ENCODE measurements around the gene WSCD2.

The WSCD2 gene

GRCh38 chr12:108151533-108152169, 22.6 kb downstream of the WSCD2 start:
- Histone ChIP-seq H3K9ac (ENCODE audit: low read length) (no peak overlapping the region), H3K36me3 (ENCODE audit: control insufficient read depth, insufficient read depth, low read length) (no peaks in the 10 kb centered on the region)

GRCh38 chr12:108152170-108152538, 23.1 kb downstream of the WSCD2 start:
- H3K9ac ChIP-seq (ENCODE audit: low read length): no peak overlapping the region
- H3K27me3 ChIP-seq (ENCODE audit: control insufficient read depth, insufficient read depth, low read length): no peaks in the 10 kb centered on the region
- no peak overlapping the region for H3K27ac ChIP-seq (ENCODE audit: low read depth, low read length)
- no peak overlapping the region for H3K4me3 ChIP-seq (ENCODE audit: low read length)
- no peaks in the 10 kb centered on the region for H3K36me3 ChIP-seq (ENCODE audit: control insufficient read depth, insufficient read depth, low read length)
- no peaks in the 10 kb centered on the region for H3K4me1 ChIP-seq (ENCODE audit: control insufficient read depth, insufficient read depth, low read length)

More at GRCh38 chr12:108151533-108152169, 22.6 kb downstream of the WSCD2 start:
- Histone ChIP-seq H3K27ac (ENCODE audit: low read depth, low read length) (no peak overlapping the region), H3K27me3 (ENCODE audit: control insufficient read depth, insufficient read depth, low read length) (no peaks in the 10 kb centered on the region), H3K4me1 (ENCODE audit: control insufficient read depth, insufficient read depth, low read length) (no peaks in the 10 kb centered on the region), H3K4me3 (ENCODE audit: low read length) (no peak overlapping the region)

- no peak overlapping the region for H3K27ac ChIP-seq (ENCODE audit: low read depth, low read length)
- H3K4me1 ChIP-seq (ENCODE audit: control insufficient read depth, insufficient read depth, low read length): no peaks in the 10 kb centered on the region
- H3K27me3 ChIP-seq (ENCODE audit: control insufficient read depth, insufficient read depth, low read length): no peaks in the 10 kb centered on the region
- no peaks in the 10 kb centered on the region for H3K36me3 ChIP-seq (ENCODE audit: control insufficient read depth, insufficient read depth, low read length)
- no peak overlapping the region for H3K9ac ChIP-seq (ENCODE audit: low read length)
- no peak overlapping the region for H3K4me3 ChIP-seq (ENCODE audit: low read length)
Measured at GRCh38 chr12:108156717-108157116, 27.6 kb downstream of the WSCD2 start.

GRCh38 chr12:108157870-108158459, 28.9 kb downstream of the WSCD2 start:
- H3K36me3 ChIP-seq (ENCODE audit: control insufficient read depth, insufficient read depth, low read length): no peaks in the 10 kb centered on the region
- H3K9ac ChIP-seq (ENCODE audit: low read length): no peak overlapping the region
- no peaks in the 10 kb centered on the region for H3K4me1 ChIP-seq (ENCODE audit: control insufficient read depth, insufficient read depth, low read length)
- no peaks in the 10 kb centered on the region for H3K27me3 ChIP-seq (ENCODE audit: control insufficient read depth, insufficient read depth, low read length)
- no peak overlapping the region for H3K4me3 ChIP-seq (ENCODE audit: low read length)
- H3K27ac ChIP-seq (ENCODE audit: low read depth, low read length): no peak overlapping the region

- no peaks in the 10 kb centered on the region for H3K4me1 ChIP-seq (ENCODE audit: control insufficient read depth, insufficient read depth, low read length)
- no peaks in the 10 kb centered on the region for H3K27me3 ChIP-seq (ENCODE audit: control insufficient read depth, insufficient read depth, low read length)
- no peaks in the 10 kb centered on the region for H3K36me3 ChIP-seq (ENCODE audit: control insufficient read depth, insufficient read depth, low read length)
- no peak overlapping the region for H3K27ac ChIP-seq (ENCODE audit: low read depth, low read length)
- H3K4me3 ChIP-seq (ENCODE audit: low read length): no peak overlapping the region
- no peak overlapping the region for H3K9ac ChIP-seq (ENCODE audit: low read length)
Measured at GRCh38 chr12:108162207-108162606, 33.1 kb downstream of the WSCD2 start.

- H3K4me1 ChIP-seq (ENCODE audit: control insufficient read depth, insufficient read depth, low read length): no peaks in the 10 kb centered on the region
- H3K27ac ChIP-seq (ENCODE audit: low read depth, low read length): no peak overlapping the region
- H3K9ac ChIP-seq (ENCODE audit: low read length): no peak overlapping the region
- H3K36me3 ChIP-seq (ENCODE audit: control insufficient read depth, insufficient read depth, low read length): no peaks in the 10 kb centered on the region
- H3K4me3 ChIP-seq (ENCODE audit: low read length): no peak overlapping the region
- H3K27me3 ChIP-seq (ENCODE audit: control insufficient read depth, insufficient read depth, low read length): no peaks in the 10 kb centered on the region
Measured at GRCh38 chr12:108166505-108166904, 37.4 kb downstream of the WSCD2 start.

- no peak overlapping the region for H3K9ac ChIP-seq (ENCODE audit: low read length)
- H3K4me1 ChIP-seq (ENCODE audit: control insufficient read depth, insufficient read depth, low read length): no peaks in the 10 kb centered on the region
Measured at GRCh38 chr12:108167974-108168373, 38.9 kb downstream of the WSCD2 start.

DNA sequence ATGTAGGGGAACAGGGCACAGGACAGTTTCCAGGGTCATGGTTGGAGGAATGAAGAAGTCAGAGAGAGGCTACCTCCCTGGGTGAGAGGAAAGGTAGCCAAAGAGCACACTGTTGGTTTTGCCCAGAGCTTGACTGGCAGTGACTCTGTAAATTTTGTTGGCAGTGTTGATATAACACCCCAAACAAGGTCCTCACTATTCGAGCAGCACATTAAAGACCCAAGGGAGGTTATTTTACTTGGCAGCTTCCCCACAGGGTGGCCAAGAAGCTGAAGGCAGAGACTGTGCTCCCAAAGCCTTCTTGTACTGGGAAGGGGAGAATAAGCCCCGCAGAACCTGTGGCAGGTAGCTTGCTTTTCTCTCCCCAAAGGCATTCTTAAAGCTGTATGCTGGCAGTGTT, 40.6 kb downstream of the WSCD2 start:
- no peak overlapping the region for H3K27ac ChIP-seq (ENCODE audit: low read depth, low read length)
- H3K9ac ChIP-seq (ENCODE audit: low read length): no peak overlapping the region
- H3K4me1 ChIP-seq (ENCODE audit: control insufficient read depth, insufficient read depth, low read length): no peaks in the 10 kb centered on the region
- H3K27me3 ChIP-seq (ENCODE audit: control insufficient read depth, insufficient read depth, low read length): no peaks in the 10 kb centered on the region
- H3K4me3 ChIP-seq (ENCODE audit: low read length): no peak overlapping the region
- H3K36me3 ChIP-seq (ENCODE audit: control insufficient read depth, insufficient read depth, low read length): no peaks in the 10 kb centered on the region

More at GRCh38 chr12:108167974-108168373, 38.9 kb downstream of the WSCD2 start:
- Histone ChIP-seq H3K27me3 (ENCODE audit: control insufficient read depth, insufficient read depth, low read length) (no peaks in the 10 kb centered on the region), H3K36me3 (ENCODE audit: control insufficient read depth, insufficient read depth, low read length) (no peaks in the 10 kb centered on the region), H3K4me3 (ENCODE audit: low read length) (no peak overlapping the region), H3K27ac (ENCODE audit: low read depth, low read length) (no peak overlapping the region)

- no peak overlapping the region for H3K4me3 ChIP-seq (ENCODE audit: low read length)
- H3K27ac ChIP-seq (ENCODE audit: low read depth, low read length): no peak overlapping the region
- no peaks in the 10 kb centered on the region for H3K36me3 ChIP-seq (ENCODE audit: control insufficient read depth, insufficient read depth, low read length)
- no peak overlapping the region for H3K9ac ChIP-seq (ENCODE audit: low read length)
- H3K4me1 ChIP-seq (ENCODE audit: control insufficient read depth, insufficient read depth, low read length): no peaks in the 10 kb centered on the region
- H3K27me3 ChIP-seq (ENCODE audit: control insufficient read depth, insufficient read depth, low read length): no peaks in the 10 kb centered on the region
Measured at GRCh38 chr12:108170164-108170563, 41.1 kb downstream of the WSCD2 start.

GRCh38 chr12:108172033-108172432, 42.9 kb downstream of the WSCD2 start:
- no peaks in the 10 kb centered on the region for H3K36me3 ChIP-seq (ENCODE audit: control insufficient read depth, insufficient read depth, low read length)
- no peak overlapping the region for H3K4me3 ChIP-seq (ENCODE audit: low read length)
- H3K27me3 ChIP-seq (ENCODE audit: control insufficient read depth, insufficient read depth, low read length): no peaks in the 10 kb centered on the region
- H3K27ac ChIP-seq (ENCODE audit: low read depth, low read length): no peak overlapping the region
- no peaks in the 10 kb centered on the region for H3K4me1 ChIP-seq (ENCODE audit: control insufficient read depth, insufficient read depth, low read length)
- no peak overlapping the region for H3K9ac ChIP-seq (ENCODE audit: low read length)

DNA sequence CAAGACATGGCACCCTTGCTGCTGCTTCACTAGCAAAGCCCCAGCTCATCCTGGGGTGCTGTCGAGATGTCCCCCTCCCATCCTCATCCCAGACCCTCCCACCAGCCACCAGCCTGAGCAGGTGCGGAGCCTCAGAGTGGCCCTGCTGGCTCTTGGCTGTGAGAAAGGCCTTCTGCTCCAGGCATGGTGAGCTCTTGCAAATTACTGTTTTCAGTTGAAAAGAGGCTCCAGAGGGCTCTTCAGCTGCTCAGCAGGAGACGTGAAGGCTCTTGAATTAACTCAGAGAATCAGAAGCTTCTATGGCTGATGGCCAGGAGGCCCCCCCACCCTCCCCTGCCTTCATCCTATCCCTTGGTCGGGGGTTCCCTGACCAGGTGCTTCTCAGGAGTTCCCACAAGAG, 44.1 kb downstream of the WSCD2 start:
- Histone ChIP-seq H3K4me3 (ENCODE audit: low read length) (no peak overlapping the region), H3K9ac (ENCODE audit: low read length) (no peak overlapping the region), H3K27me3 (ENCODE audit: control insufficient read depth, insufficient read depth, low read length) (no peaks in the 10 kb centered on the region), H3K27ac (ENCODE audit: low read depth, low read length) (no peak overlapping the region), H3K4me1 (ENCODE audit: control insufficient read depth, insufficient read depth, low read length) (no peaks in the 10 kb centered on the region), H3K36me3 (ENCODE audit: control insufficient read depth, insufficient read depth, low read length) (no peaks in the 10 kb centered on the region)

DNA sequence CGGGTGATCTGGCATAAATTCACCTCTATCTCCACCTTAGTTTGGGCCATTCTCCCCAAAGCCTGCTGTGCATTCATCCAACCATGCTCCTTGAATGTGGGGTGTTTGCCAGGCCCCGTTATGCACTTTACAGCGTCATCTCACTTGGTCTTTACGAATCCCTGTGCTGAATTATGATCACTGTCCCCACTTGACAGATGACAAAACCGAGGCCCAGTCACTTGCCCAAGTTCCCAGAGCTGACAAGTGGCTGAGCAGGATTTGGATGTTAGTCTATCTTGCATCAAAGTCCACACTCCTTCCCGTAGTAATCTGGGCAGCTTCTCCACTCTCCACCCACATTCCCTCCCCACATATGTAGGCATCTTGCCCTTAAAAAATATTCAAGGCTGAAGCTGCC, 44.8 kb downstream of the WSCD2 start:
- H3K36me3 ChIP-seq (ENCODE audit: control insufficient read depth, insufficient read depth, low read length): no peaks in the 10 kb centered on the region
- H3K9ac ChIP-seq (ENCODE audit: low read length): no peak overlapping the region
- no peaks in the 10 kb centered on the region for H3K27me3 ChIP-seq (ENCODE audit: control insufficient read depth, insufficient read depth, low read length)
- no peaks in the 10 kb centered on the region for H3K4me1 ChIP-seq (ENCODE audit: control insufficient read depth, insufficient read depth, low read length)
- H3K4me3 ChIP-seq (ENCODE audit: low read length): no peak overlapping the region
- no peak overlapping the region for H3K27ac ChIP-seq (ENCODE audit: low read depth, low read length)

GRCh38 chr12:108174641-108175040, 45.6 kb downstream of the WSCD2 start:
- Histone ChIP-seq H3K4me3 (ENCODE audit: low read length) (no peak overlapping the region), H3K27ac (ENCODE audit: low read depth, low read length) (no peak overlapping the region), H3K9ac (ENCODE audit: low read length) (no peak overlapping the region), H3K36me3 (ENCODE audit: control insufficient read depth, insufficient read depth, low read length) (no peaks in the 10 kb centered on the region), H3K4me1 (ENCODE audit: control insufficient read depth, insufficient read depth, low read length) (no peaks in the 10 kb centered on the region), H3K27me3 (ENCODE audit: control insufficient read depth, insufficient read depth, low read length) (no peaks in the 10 kb centered on the region)

Data from rectal smooth muscle tissue (tissue), 1 donor.